ENCODE measurements around the gene LIG3. TPM values are rescaled to one million over a fixed set of nuclear protein-coding genes. Genes with fewer than 3 reads are reported as not detected.

Gene LIG3
- total RNA-seq, 2 experiments from 2014 or later: 44.1 to 50.4 TPM

- Mint-ChIP-seq H3K36me3 (ENCODE audit: low read depth) (no peaks in the 10 kb centered on the region), H3K27me3 (no peaks in the 10 kb centered on the region), H3K27ac (peak overlapping the region; percentile 1), H3K4me1 (ENCODE audit: low read depth) (peaks cover 17% of the 10 kb centered on the region), H3K4me3 (no peak overlapping the region), H3K9me3 (no peaks in the 10 kb centered on the region)
- POLR2A ChIA-PET: interaction anchor here (0.6 to 1.8 kb wide), 2 partner anchors 14 to 25 kb away, joined by 3 to 8 read pairs; partner anchors contain the start of genes CCT6B and ZNF830
- intact Hi-C loops (cut with micrococcal nuclease): no loop called here
- TF ChIP-seq CTCF (IDR thresholded peaks at IDR 0.05): no peak
- CTCF ChIA-PET: interaction anchor here (0.7 to 1.7 kb wide), 10 partner anchors 8 to 433 kb away, joined by 3 to 5 read pairs (median 4); no protein-coding TSS in a partner anchor
- DNase-seq (no peak), ATAC-seq (peak; percentile 71)
Measured at GRCh38 chr17:34974794-34975785, 5.2 kb upstream of the LIG3 start.

- peaks cover 40% of the 10 kb centered on the region for H3K4me1 Mint-ChIP-seq (ENCODE audit: low read depth)
- ChIA-PET CTCF (interaction anchor here (1.0 to 1.4 kb wide), 2 partner anchors 14 to 559 kb away, joined by 3 read pairs; no protein-coding TSS in a partner anchor), POLR2A (interaction anchor here (0.5 to 6.3 kb wide), 5 partner anchors 15 to 482 kb away, joined by 6 to 51 read pairs (median 8); partner anchors contain the start of genes CCT6B, RAD51D and ZNF830)
- intact Hi-C loops (cut with micrococcal nuclease): no loop called here
- H3K27ac Mint-ChIP-seq: peak overlapping the region; percentile 97
- H3K9me3 Mint-ChIP-seq: no peaks in the 10 kb centered on the region
- no peaks in the 10 kb centered on the region for H3K27me3 Mint-ChIP-seq
- ATAC-seq: no peak
- no peak for TF ChIP-seq CTCF (IDR thresholded peaks at IDR 0.05)
- peaks cover 16% of the 10 kb centered on the region for H3K36me3 Mint-ChIP-seq (ENCODE audit: low read depth)
- DNase-seq: no peak
- peak overlapping the region; percentile 94 for H3K4me3 Mint-ChIP-seq
Measured at GRCh38 chr17:34979153-34979552, 1.2 kb upstream of the LIG3 start.

GRCh38 chr17:34979650-34980352, 511 bp upstream of the LIG3 start:
- ATAC-seq (no peak), DNase-seq (no peak)
- no peaks in the 10 kb centered on the region for H3K9me3 Mint-ChIP-seq
- ChIA-PET CTCF (interaction anchor here (0.6 to 3.9 kb wide), 4 partner anchors 15 to 559 kb away, joined by 3 to 28 read pairs (median 3); partner anchors contain the start of gene RAD51D), POLR2A (interaction anchor here (0.6 to 6.3 kb wide), 13 partner anchors 9 to 383 kb away, joined by 3 to 51 read pairs (median 6); partner anchors contain the start of genes CCT6B, RAD51D, RFFL and ZNF830)
- intact Hi-C loops (cut with micrococcal nuclease): loop anchor here (5.0 kb wide), 2 partner anchors 82 to 108 kb away; partner anchors contain the start of gene RFFL
- H3K4me1 Mint-ChIP-seq (ENCODE audit: low read depth): peaks cover 44% of the 10 kb centered on the region
- no peak for TF ChIP-seq CTCF (IDR thresholded peaks at IDR 0.05)
- peak overlapping the region; percentile 94 for H3K4me3 Mint-ChIP-seq
- H3K27me3 Mint-ChIP-seq: no peaks in the 10 kb centered on the region
- peak overlapping the region; percentile 97 for H3K27ac Mint-ChIP-seq
- H3K36me3 Mint-ChIP-seq (ENCODE audit: low read depth): peaks cover 17% of the 10 kb centered on the region

GRCh38 chr17:34980681-34981537, 597 bp downstream of the LIG3 start:
- peaks cover 45% of the 10 kb centered on the region for H3K4me1 Mint-ChIP-seq (ENCODE audit: low read depth)
- intact Hi-C loops (cut with micrococcal nuclease): loop anchor here (1.0 to 5.0 kb wide), 3 partner anchors 20 to 106 kb away; partner anchors contain the start of genes CCT6B, RFFL and ZNF830
- ATAC-seq (peak; percentile 87), DNase-seq (peak; percentile 84)
- POLR2A ChIA-PET: interaction anchor here (0.7 to 6.3 kb wide), 19 partner anchors 8 to 598 kb away, joined by 3 to 51 read pairs (median 4); partner anchors contain the start of genes CCT6B, PEX12, RAD51D and RFFL
- H3K9me3 Mint-ChIP-seq: no peaks in the 10 kb centered on the region
- CTCF ChIA-PET: interaction anchor here (0.6 to 3.9 kb wide), 14 partner anchors 9 to 759 kb away, joined by 3 to 28 read pairs (median 3); partner anchors contain the start of gene RAD51D
- peak overlapping the region; percentile 94 for H3K4me3 Mint-ChIP-seq
- peak; percentile 47 for TF ChIP-seq CTCF (IDR thresholded peaks at IDR 0.05)
- peak overlapping the region; percentile 89 for H3K27ac Mint-ChIP-seq
- H3K36me3 Mint-ChIP-seq (ENCODE audit: low read depth): peaks cover 24% of the 10 kb centered on the region
- no peaks in the 10 kb centered on the region for H3K27me3 Mint-ChIP-seq

All from activated CD8-positive, alpha-beta T cell treated with anti-CD3 and anti-CD28 coated beads for 36 hours (primary cell).